ENCODE measurements around the gene FOXE3. TPM values are rescaled to one million over a fixed set of nuclear protein-coding genes. Genes with fewer than 3 reads are reported as not detected.

The FOXE3 gene
- total RNA-seq, 1 experiment from 2014 or later = not detected

GRCh38 chr1:47444562-47445465, 28.7 kb downstream of the FOXE3 start:
- Histone ChIP-seq H3K9me3 (ENCODE audit: low read length) (no peaks in the 10 kb centered on the region), H4K20me1 (ENCODE audit: low read length) (no peaks in the 10 kb centered on the region), H3K79me2 (ENCODE audit: low read length) (no peaks in the 10 kb centered on the region), H3K27ac (ENCODE audit: low read length) (no peak overlapping the region), H2AFZ (ENCODE audit: low read length) (no peak overlapping the region), H3K4me3 (ENCODE audit: low read length) (no peak overlapping the region), H3K27me3 (ENCODE audit: low read length) (peaks cover 31% of the 10 kb centered on the region), H3K9me2 (replicated peaks; ENCODE audit: low read length) (no peaks in the 10 kb centered on the region), H3K9ac (ENCODE audit: low read length) (no peak overlapping the region), H3K36me3 (ENCODE audit: low read depth, low read length) (no peaks in the 10 kb centered on the region), H3K4me2 (ENCODE audit: low read length) (no peak overlapping the region), H3K4me1 (ENCODE audit: insufficient read depth, low read length) (no peaks in the 10 kb centered on the region), H3F3A (ENCODE audit: low read length, unreplicated experiment) (no peaks in the 10 kb centered on the region)
- TF ChIP-seq EZH2 (IDR thresholded peaks at IDR 0.05; ENCODE audit: low read length, unreplicated experiment) (no peak), EZH2phosphoT487 (IDR thresholded peaks at IDR 0.05; ENCODE audit: borderline replicate concordance, low read length) (no peak)
- TF ChIP-seq, protein P1, sequence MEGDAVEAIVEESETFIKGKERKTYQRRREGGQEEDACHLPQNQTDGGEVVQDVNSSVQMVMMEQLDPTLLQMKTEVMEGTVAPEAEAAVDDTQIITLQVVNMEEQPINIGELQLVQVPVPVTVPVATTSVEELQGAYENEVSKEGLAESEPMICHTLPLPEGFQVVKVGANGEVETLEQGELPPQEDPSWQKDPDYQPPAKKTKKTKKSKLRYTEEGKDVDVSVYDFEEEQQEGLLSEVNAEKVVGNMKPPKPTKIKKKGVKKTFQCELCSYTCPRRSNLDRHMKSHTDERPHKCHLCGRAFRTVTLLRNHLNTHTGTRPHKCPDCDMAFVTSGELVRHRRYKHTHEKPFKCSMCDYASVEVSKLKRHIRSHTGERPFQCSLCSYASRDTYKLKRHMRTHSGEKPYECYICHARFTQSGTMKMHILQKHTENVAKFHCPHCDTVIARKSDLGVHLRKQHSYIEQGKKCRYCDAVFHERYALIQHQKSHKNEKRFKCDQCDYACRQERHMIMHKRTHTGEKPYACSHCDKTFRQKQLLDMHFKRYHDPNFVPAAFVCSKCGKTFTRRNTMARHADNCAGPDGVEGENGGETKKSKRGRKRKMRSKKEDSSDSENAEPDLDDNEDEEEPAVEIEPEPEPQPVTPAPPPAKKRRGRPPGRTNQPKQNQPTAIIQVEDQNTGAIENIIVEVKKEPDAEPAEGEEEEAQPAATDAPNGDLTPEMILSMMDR (conservative IDR thresholded peaks at IDR 0.05; ENCODE audit: low read depth, low read length) = no peak
- no TSS peak for BruUV-seq (replicated peaks)
- intact Hi-C loops (cut with micrococcal nuclease) = no loop called here
- no peak for DNase-seq
- CTCF ChIA-PET = no interaction called here
- ATAC-seq = no peak
- POLR2A ChIA-PET (ENCODE audit: unreplicated experiment) = no interaction called here

GRCh38 chr1:47445823-47446550, 29.9 kb downstream of the FOXE3 start:
- BruUV-seq (replicated peaks) = no TSS peak
- peaks cover 38% of the 10 kb centered on the region for H3K27me3 ChIP-seq (ENCODE audit: low read length)
- H3K4me1 ChIP-seq (ENCODE audit: insufficient read depth, low read length) = no peaks in the 10 kb centered on the region
- H3K79me2 ChIP-seq (ENCODE audit: low read length) = no peaks in the 10 kb centered on the region
- TF ChIP-seq, protein P1 (conservative IDR thresholded peaks at IDR 0.05; ENCODE audit: low read depth, low read length) = no peak
- TF ChIP-seq EZH2 (IDR thresholded peaks at IDR 0.05; ENCODE audit: low read length, unreplicated experiment) = no peak
- no peaks in the 10 kb centered on the region for H3K9me3 ChIP-seq (ENCODE audit: low read length)
- DNase-seq (no peak), ATAC-seq (no peak)
- intact Hi-C loops (cut with micrococcal nuclease) = no loop called here
- no peak overlapping the region for H2AFZ ChIP-seq (ENCODE audit: low read length)
- ChIA-PET POLR2A (ENCODE audit: unreplicated experiment) (no interaction called here), CTCF (no interaction called here)
- H3K27ac ChIP-seq (ENCODE audit: low read length) = no peak overlapping the region
- no peaks in the 10 kb centered on the region for H3F3A ChIP-seq (ENCODE audit: low read length, unreplicated experiment)
- no peaks in the 10 kb centered on the region for H3K36me3 ChIP-seq (ENCODE audit: low read depth, low read length)
- H3K9ac ChIP-seq (ENCODE audit: low read length) = no peak overlapping the region
- no peak overlapping the region for H3K4me3 ChIP-seq (ENCODE audit: low read length)
- no peak overlapping the region for H3K4me2 ChIP-seq (ENCODE audit: low read length)
- H3K9me2 ChIP-seq (replicated peaks; ENCODE audit: low read length) = no peaks in the 10 kb centered on the region
- H4K20me1 ChIP-seq (ENCODE audit: low read length) = no peaks in the 10 kb centered on the region

All from PC-3 (cell line).